GM21619 (cell line): ENCODE measurements around the gene RRN3.
"Not testable (repeated sequence)": the region's sequence is repeated elsewhere in the genome, so short reads cannot be mapped to it uniquely, and the experiment has no call there.

ENCODE experiments used
- ATAC-seq: cut with Tn5 transposase; IDR thresholded peaks from one replicate; pipeline ENCODE4 v1.9.1; 2021; ENCODE audit not compliant: unreplicated experiment

RRN3 gene

GRCh38 chr16:15028801-15029698 is 65.0 kb downstream of the RRN3 start:
- ATAC-seq, result not testable (repeated sequence)

GRCh38 chr16:15028345-15028715 is 65.7 kb downstream of the RRN3 start:
- not testable (repeated sequence) for ATAC-seq

- ATAC-seq, result not testable (repeated sequence)
Measured at GRCh38 chr16:15027503-15028344, 66.3 kb downstream of the RRN3 start.

- not testable (repeated sequence) for ATAC-seq
Measured at GRCh38 chr16:15027051-15027450, 67.0 kb downstream of the RRN3 start.

- ATAC-seq, result not testable (repeated sequence)
Measured at GRCh38 chr16:15025234-15025951, 68.7 kb downstream of the RRN3 start.

GRCh38 chr16:15024858-15025199 is 69.2 kb downstream of the RRN3 start:
- ATAC-seq, result not testable (repeated sequence)

GRCh38 chr16:15023381-15024077 is 70.5 kb downstream of the RRN3 start:
- ATAC-seq, result not testable (repeated sequence)

- peak; percentile 91 for ATAC-seq
Measured at GRCh38 chr16:15022194-15022593, 71.9 kb downstream of the RRN3 start.

- not testable (repeated sequence) for ATAC-seq
Measured at GRCh38 chr16:15021429-15021828, 72.6 kb downstream of the RRN3 start.

- ATAC-seq, result not testable (repeated sequence)
Measured at GRCh38 chr16:15016951-15017580, 77.0 kb downstream of the RRN3 start.

GRCh38 chr16:15016354-15016753 is 77.7 kb downstream of the RRN3 start:
- not testable (repeated sequence) for ATAC-seq

- ATAC-seq, result not testable (repeated sequence)
Measured at GRCh38 chr16:15015671-15016070, 78.4 kb downstream of the RRN3 start.

GRCh38 chr16:15012941-15013340 is 81.1 kb downstream of the RRN3 start:
- ATAC-seq, result not testable (repeated sequence)
